HepG2 (cell line): ENCODE results near the gene KIF6. TPM values are rescaled to one million over a fixed set of nuclear protein-coding genes. Genes with fewer than 3 reads are reported as not detected.

Experiments
- ATAC-seq: fragments of 200-7000 bp; cut with Tn5 transposase; 3 replicates; pipeline ENCODE4 v1.9.1; 2020; ENCODE audit warnings: mild to moderate bottlenecking, moderate library complexity
- BruUV-seq: library from RNA; stranded (reverse); fragments of 400-500 nt; replicated peaks from 2 replicates; lab custom pipeline; 2021; lab: Mats Ljungman, UMichigan
- CTCF ChIA-PET: fragments of 300-600 bp; formaldehyde crosslinking; extraction: SDS; loops from one replicate; lab custom pipeline; 2021; ENCODE audit warnings: low total read pairs, inconsistent platforms, low intra/inter-chr PET ratio; lab: Yijun Ruan, JAX
- POLR2A ChIA-PET: fragments of 350-600 bp; sonication (Branson Sonifier 250); formaldehyde crosslinking; loops from one replicate; lab custom pipeline; 2020; ENCODE audit warnings: antibody characterized with exemption, inconsistent platforms; lab: Yijun Ruan, JAX
- DNase-seq: peaks from one replicate; pipeline ENCODE4 v3.0.0-alpha.2; 2015; ENCODE audit warnings: low spot score
- FAIRE-seq: peaks from 3 replicates; lab custom pipeline; 2011; peaks lifted over from hg19 to GRCh38; lab: Jason Lieb, UNC
- H2AFZ ChIP-seq: one replicate; pipeline ENCODE4 v1.6.1; 2011; ENCODE audit warnings: low read length, inconsistent platforms
- H3K27ac ChIP-seq: fragments of 300-600 bp; 3 replicates; pipeline ENCODE4 v1.8.0; 2011; ENCODE audit warnings: mixed run types, mild to moderate bottlenecking, mixed read lengths, low read length, inconsistent platforms; ENCODE audit not compliant: insufficient read depth; ENCODE audit errors: extremely low read length
- H3K27me3 ChIP-seq, 2 experiments: fragments of 200-600 bp in 1 of 2; 2 replicates in 1 of 2; 3 replicates in 1 of 2; pipeline versions ENCODE4 v1.6.0 to v1.8.0; 2011; ENCODE audit warnings: low read length in 2 of 2, mild to moderate bottlenecking in 2 of 2, moderate library complexity in 2 of 2, inconsistent platforms in 1 of 2; ENCODE audit not compliant: insufficient read depth in 2 of 2, control insufficient read depth in 1 of 2
- H3K36me3 ChIP-seq, 2 experiments: fragments of 200-600 bp in 1 of 2; replicated peaks in 1 of 2; 2 replicates in 1 of 2; 3 replicates in 1 of 2; pipeline versions ENCODE4 v1.5.1 to v1.8.0; 2011; ENCODE audit warnings: low read length in 2 of 2, inconsistent platforms in 1 of 2; ENCODE audit not compliant: insufficient read depth in 2 of 2, control insufficient read depth in 1 of 2
- H3K4me1 ChIP-seq: 2 replicates; pipeline ENCODE4 v1.5.1; 2012; ENCODE audit warnings: low read length, inconsistent platforms; ENCODE audit not compliant: insufficient read depth
- H3K4me2 ChIP-seq: 2 replicates; pipeline ENCODE4 v1.6.0; 2011; ENCODE audit warnings: low read depth, low read length, inconsistent platforms
- H3K4me3 ChIP-seq, 3 experiments: fragments of 200-600 bp in 1 of 3; sonication (generic), shearing (Covaris generic) in 1 of 3; replicated peaks in 1 of 3; 2 replicates each; pipeline ENCODE4 v1.5.1; 2011 to 2016; ENCODE audit warnings: low read length in 3 of 3, inconsistent platforms in 2 of 3, low read depth in 2 of 3, mild to moderate bottlenecking in 2 of 3, control low read depth in 1 of 3, mixed read lengths in 1 of 3; ENCODE audit not compliant: insufficient read depth in 1 of 3
- H3K79me2 ChIP-seq: one replicate; pipeline ENCODE4 v1.6.1; 2011; ENCODE audit warnings: low read length, inconsistent platforms; ENCODE audit not compliant: insufficient read depth
- H3K9ac ChIP-seq: 2 replicates; pipeline ENCODE4 v1.6.0; 2011; ENCODE audit warnings: mild to moderate bottlenecking, low read depth, low read length, inconsistent platforms; ENCODE audit not compliant: insufficient read depth
- H3K9me3 ChIP-seq: 2 replicates; pipeline ENCODE4 v1.5.1; 2012; ENCODE audit warnings: mild to moderate bottlenecking, low read length
- H4K20me1 ChIP-seq: 2 replicates; pipeline ENCODE4 v1.6.0; 2011; ENCODE audit warnings: inconsistent platforms, mild to moderate bottlenecking, low read length, moderate library complexity; ENCODE audit not compliant: insufficient read depth
- CEBPB ChIP-seq: IDR thresholded peaks from 2 replicates; pipeline ENCODE4 v1.6.1; 2011; ENCODE audit warnings: low read depth, low read length, improper control_type of control experiment, borderline replicate concordance
- NFE2 ChIP-seq: sonication (generic); formaldehyde crosslinking; IDR thresholded peaks from 2 replicates; pipeline ENCODE4 v1.4.0; 2020; ENCODE audit warnings: missing genetic modification reagents
- TBX3 ChIP-seq: fragments of 450-650 bp; IDR thresholded peaks from 2 replicates; pipeline ENCODE4 v1.6.1; 2017; ENCODE audit warnings: antibody characterized with exemption, mild to moderate bottlenecking, inconsistent platforms, borderline replicate concordance
- WGBS: methylation state at CpG from one replicate; pipeline ENCODE4 v1.1.6; 2017; ENCODE audit warnings: low lambda C conversion rate; 5-methylcytosine and 5-hydroxymethylcytosine counted together
- in situ Hi-C: cut with HindIII; loops from 2 replicates; pipeline ENCODE4 v1.10.0; 2017; ENCODE audit warnings: low pct_unique_long_range_greater_than_20kb; ENCODE audit not compliant: extremely low pct_ligation_motif_present
- intact Hi-C: fragments of 100-400 bp; cut with micrococcal nuclease; formaldehyde crosslinking; loops from one replicate; pipeline ENCODE4 v1.10.0; 2022; ENCODE audit not compliant: unreplicated experiment
- polyA plus RNA-seq, 8 experiments: library from polyadenylated mRNA; depleted of rRNA in 3 of 8; stranded (reverse) in 7 of 8; unstranded in 1 of 8; fragments of >200 nt; fragmentation: Illumina TruSeq in 4 of 8; extraction: Trizol in 4 of 8; gene quantifications; 2 replicates each; pipeline versions ENCODE4 v1.2.1 to v1.2.3, GENCODE V29; 2011 to 2016; ENCODE audit warnings: low read depth in 4 of 8, missing spikeins in 1 of 8, mixed read lengths in 1 of 8; ENCODE audit not compliant: insufficient read depth in 1 of 8
- total RNA-seq, 5 experiments: library from RNA; depleted of rRNA; stranded (reverse); fragments of >200 nt; fragmentation: Illumina TruSeq; extraction: Trizol; gene quantifications; 2 replicates each; pipeline ENCODE4 v1.2.3, GENCODE V29; 2016; ENCODE audit warnings: low read depth in 1 of 5

The KIF6 gene
- total and polyA plus RNA-seq, 2 of the 13 experiments (the other 11 are each of a cell fraction or from before 2014, with no cell fraction given), result 0.04 to 0.27 TPM

- CTCF ChIA-PET, result no interaction called here
- Histone ChIP-seq H3K27ac (no peak overlapping the region), H3K4me3 (no peak overlapping the region), H3K79me2 (no peaks in the 10 kb centered on the region), H3K27me3 (no peaks in the 10 kb centered on the region; a peak in 1 of 5 replicates), H3K9ac (no peak overlapping the region), H3K4me1 (no peaks in the 10 kb centered on the region), H3K36me3 (no peaks in the 10 kb centered on the region), H2AFZ (no peak overlapping the region), H3K4me2 (no peak overlapping the region), H4K20me1 (no peaks in the 10 kb centered on the region), H3K9me3 (no peaks in the 10 kb centered on the region)
- POLR2A ChIA-PET, result no interaction called here
- DNase-seq, result no peak
- intact Hi-C loops, result no loop called here
- BruUV-seq, result no TSS peak
- no peak for ATAC-seq
- in situ Hi-C loops, result no loop called here
- WGBS, result 26% methylated on average over 5 of the region's 5 CpGs
- no peak for TF ChIP-seq TBX3
- FAIRE-seq, result no peak
Measured at GRCh38 chr6:39754514-39755115, 29.4 kb upstream of the KIF6 start.

- H3K4me1 ChIP-seq, result no peaks in the 10 kb centered on the region
- no peaks in the 10 kb centered on the region for H3K79me2 ChIP-seq
- in situ Hi-C loops, result no loop called here
- H3K27me3 ChIP-seq, result no peaks in the 10 kb centered on the region; a peak in 1 of 5 replicates
- ATAC-seq (no peak), DNase-seq (no peak), FAIRE-seq (no peak)
- H3K9me3 ChIP-seq, result no peaks in the 10 kb centered on the region
- no TSS peak for BruUV-seq
- CTCF ChIA-PET, result no interaction called here
- H2AFZ ChIP-seq, result no peak overlapping the region
- H4K20me1 ChIP-seq, result no peaks in the 10 kb centered on the region
- no peak overlapping the region for H3K4me2 ChIP-seq
- intact Hi-C loops, result no loop called here
- H3K27ac ChIP-seq, result no peak overlapping the region
- no peak overlapping the region for H3K4me3 ChIP-seq
- POLR2A ChIA-PET, result no interaction called here
- no peaks in the 10 kb centered on the region for H3K36me3 ChIP-seq
- 31% methylated on average over 3 of the region's 3 CpGs for WGBS
- H3K9ac ChIP-seq, result no peak overlapping the region
- no peak for TF ChIP-seq NFE2
- peak; percentile 28; the same call in 1 of the 2 replicates for TF ChIP-seq CEBPB
Measured at GRCh38 chr6:39753725-39754045, 28.5 kb upstream of the KIF6 start.
